ENCODE measurements around the gene EML1. TPM values are rescaled to one million over a fixed set of nuclear protein-coding genes. Genes with fewer than 3 reads are reported as not detected.

EML1 gene
- total RNA-seq, 1 donor from 2014 or later, result 29.9 TPM

- no peak for DNase-seq (ENCODE audit: low read depth in 2 of 2)
Measured at GRCh38 chr14:99822800-99823455, 29.7 kb downstream of the EML1 start.

GRCh38 chr14:99824776-99825175 is 31.6 kb downstream of the EML1 start:
- no peak for DNase-seq (ENCODE audit: low read depth in 2 of 2)

GRCh38 chr14:99829450-99829849 is 36.2 kb downstream of the EML1 start:
- DNase-seq (ENCODE audit: low read depth in 2 of 2), result no peak

- DNase-seq (ENCODE audit: low read depth in 2 of 2), result no peak
Measured at GRCh38 chr14:99831303-99831702, 38.1 kb downstream of the EML1 start.

GRCh38 chr14:99831903-99832685 is 38.9 kb downstream of the EML1 start:
- no peak for DNase-seq (ENCODE audit: low read depth in 2 of 2)

GRCh38 chr14:99837822-99838221 is 44.6 kb downstream of the EML1 start:
- DNase-seq (ENCODE audit: low read depth in 2 of 2), result no peak

GRCh38 chr14:99838639-99839134 is 45.5 kb downstream of the EML1 start:
- no peak for DNase-seq (ENCODE audit: low read depth in 2 of 2)

GRCh38 chr14:99839696-99840095 is 46.5 kb downstream of the EML1 start:
- DNase-seq (ENCODE audit: low read depth in 2 of 2), result no peak

GRCh38 chr14:99840265-99840664 is 47.1 kb downstream of the EML1 start:
- no peak for DNase-seq (ENCODE audit: low read depth in 2 of 2)

GRCh38 chr14:99840774-99841305 is 47.6 kb downstream of the EML1 start:
- no peak for DNase-seq (ENCODE audit: low read depth in 2 of 2)

- no peak for DNase-seq (ENCODE audit: low read depth in 2 of 2)
Measured at GRCh38 chr14:99841436-99842071, 48.3 kb downstream of the EML1 start.

GRCh38 chr14:99842141-99842540 is 48.9 kb downstream of the EML1 start:
- no peak for DNase-seq (ENCODE audit: low read depth in 2 of 2)

GRCh38 chr14:99846808-99847207 is 53.6 kb downstream of the EML1 start:
- no peak for DNase-seq (ENCODE audit: low read depth in 2 of 2)

- no peak for DNase-seq (ENCODE audit: low read depth in 2 of 2)
Measured at GRCh38 chr14:99850709-99851108, 57.5 kb downstream of the EML1 start.

- DNase-seq (ENCODE audit: low read depth in 2 of 2), result no peak
Measured at GRCh38 chr14:99852578-99852977, 59.4 kb downstream of the EML1 start.

GRCh38 chr14:99853206-99853605 is 60.0 kb downstream of the EML1 start:
- DNase-seq (ENCODE audit: low read depth in 2 of 2), result no peak

- no peak for DNase-seq (ENCODE audit: low read depth in 2 of 2)
Measured at GRCh38 chr14:99854831-99855230, 61.6 kb downstream of the EML1 start.

- DNase-seq (ENCODE audit: low read depth in 2 of 2), result no peak
Measured at GRCh38 chr14:99855271-99855670, 62.1 kb downstream of the EML1 start.

GRCh38 chr14:99857551-99857950 is 64.3 kb downstream of the EML1 start:
- no peak for DNase-seq (ENCODE audit: low read depth in 2 of 2)

- DNase-seq (ENCODE audit: low read depth in 2 of 2), result no peak
Measured at GRCh38 chr14:99860219-99860618, 67.0 kb downstream of the EML1 start.

GRCh38 chr14:99862136-99862535 is 68.9 kb downstream of the EML1 start:
- DNase-seq (ENCODE audit: low read depth in 2 of 2), result no peak

GRCh38 chr14:99863059-99863458 is 69.8 kb downstream of the EML1 start:
- no peak for DNase-seq (ENCODE audit: low read depth in 2 of 2)
